GM18867 (cell line): Measurements from ENCODE around the gene MEN1.

Experiments used
- ATAC-seq: cut with Tn5 transposase; IDR thresholded peaks from one replicate; pipeline ENCODE4 v1.9.1; 2021; ENCODE audit warnings: mild to moderate bottlenecking, moderate library complexity; ENCODE audit not compliant: unreplicated experiment

MEN1 gene

DNA sequence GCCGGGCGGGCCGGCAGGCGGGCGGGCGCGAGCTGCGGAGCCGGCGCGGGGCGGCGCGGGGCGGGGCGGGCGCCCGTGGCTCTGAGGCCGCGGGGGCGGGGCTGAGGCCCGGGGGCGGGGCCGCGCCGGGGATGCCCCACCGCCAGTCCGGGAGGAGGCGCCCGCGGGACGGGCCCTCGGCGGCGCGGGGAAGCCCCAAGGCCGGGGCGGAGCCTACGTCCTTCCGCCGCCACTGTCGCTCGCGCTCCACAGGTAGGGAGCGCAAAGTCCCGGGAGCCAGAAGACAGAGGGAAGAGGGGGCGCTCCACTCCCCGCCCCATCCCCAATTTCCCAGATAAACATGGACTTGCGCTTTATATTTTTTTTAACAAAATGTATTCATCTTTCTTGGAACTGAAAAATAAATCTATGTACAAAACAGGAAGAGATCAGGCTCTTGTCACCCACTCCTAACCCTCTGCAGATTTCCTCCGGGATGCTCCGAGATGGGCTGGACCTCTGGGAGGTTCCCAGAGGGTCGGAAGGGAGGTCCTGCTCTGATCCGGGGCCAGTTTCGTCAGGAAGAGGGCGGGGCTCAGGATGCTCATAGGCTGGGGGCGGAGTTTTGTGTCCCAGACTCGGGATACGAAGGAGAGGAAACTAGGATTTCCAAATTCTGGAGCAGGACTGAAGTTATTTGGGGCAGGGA is 7.0 kb downstream of the MEN1 start, which contains the start of gene MAP4K2:
Gene MAP4K2, minus strand, starts transcription at position 57 of the 688 bp plus-strand sequence. CDS start 65 bp downstream, outside the sequence.
- peak; percentile 64 for ATAC-seq

DNA sequence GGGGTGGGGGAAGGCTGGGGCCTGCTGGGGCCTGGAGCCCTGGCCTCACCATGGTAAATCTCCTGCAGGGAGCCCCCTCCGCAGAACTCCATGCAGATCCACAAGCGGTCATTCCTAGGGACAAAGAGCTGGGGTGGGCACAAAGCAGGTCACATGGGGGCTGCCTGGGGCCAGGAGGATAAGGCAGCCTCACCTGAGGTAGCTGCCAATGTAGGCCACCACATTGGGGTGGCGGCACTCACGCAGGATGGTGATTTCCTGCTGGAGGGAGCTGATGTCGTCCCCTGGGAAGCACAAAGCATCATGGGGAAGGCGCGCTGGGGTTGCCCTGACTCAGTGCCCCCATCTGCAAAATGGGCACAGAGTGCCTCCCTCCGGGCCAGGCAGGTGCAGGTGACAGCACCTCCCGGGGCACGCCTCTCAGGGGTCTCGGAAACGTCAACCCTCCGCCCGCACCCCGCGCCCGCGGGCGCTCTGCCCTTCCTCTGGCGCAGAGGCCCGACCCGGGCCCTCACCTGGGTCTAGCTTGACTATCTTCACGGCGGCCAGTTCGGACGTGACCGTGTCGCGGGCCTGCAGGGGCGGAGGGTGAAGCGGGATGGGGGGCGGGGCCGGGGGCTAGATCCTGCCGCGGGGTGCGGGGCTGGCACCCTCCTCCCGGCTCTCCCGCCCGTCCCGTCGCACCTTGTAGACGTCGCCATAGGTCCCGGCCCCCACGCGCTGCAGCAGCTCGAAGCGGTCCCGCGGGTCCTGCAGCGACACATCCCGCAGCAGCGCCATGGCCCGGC is 7.8 kb downstream of the MEN1 start:
- peak; percentile 21 for ATAC-seq

DNA sequence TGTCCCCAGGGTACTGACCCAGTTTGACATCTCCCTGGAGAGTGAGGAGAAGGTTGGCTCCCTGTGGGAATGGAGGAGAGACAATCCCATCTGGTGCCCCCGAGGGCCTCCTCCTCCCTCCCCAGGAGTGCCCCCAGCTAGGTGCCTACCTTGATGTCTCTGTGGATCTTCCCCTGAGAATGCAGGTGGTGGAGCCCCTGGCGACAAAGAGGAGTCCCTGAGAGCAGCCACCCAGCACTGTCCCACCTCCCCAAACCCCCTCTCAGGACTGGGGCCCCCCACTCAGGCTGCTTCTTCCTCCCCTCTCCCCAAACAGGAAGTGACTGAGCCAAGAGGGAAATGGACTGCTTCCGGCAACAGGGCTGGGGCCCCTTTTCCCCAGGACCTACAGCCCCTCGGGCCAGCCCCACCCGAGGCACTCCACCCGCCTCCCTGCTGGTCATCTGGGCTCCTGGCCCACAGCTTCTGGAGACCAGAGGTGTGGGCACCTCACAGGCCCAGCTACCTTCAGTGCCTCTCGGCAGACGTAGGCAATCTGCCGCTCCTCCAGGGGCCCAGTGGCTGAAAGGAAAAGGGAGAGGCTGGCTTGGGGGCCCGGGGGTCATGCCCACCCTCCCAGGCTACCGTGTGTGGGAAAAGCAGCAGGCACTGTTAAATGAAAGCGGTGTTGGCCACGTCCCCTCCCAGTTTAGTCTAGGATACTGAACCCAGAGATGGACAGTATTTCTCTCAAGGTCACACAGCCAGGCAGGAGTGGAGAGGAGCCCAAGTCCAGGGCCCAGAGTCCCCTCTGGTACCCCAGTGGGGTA is 8.6 kb downstream of the MEN1 start:
- ATAC-seq = no peak

DNA sequence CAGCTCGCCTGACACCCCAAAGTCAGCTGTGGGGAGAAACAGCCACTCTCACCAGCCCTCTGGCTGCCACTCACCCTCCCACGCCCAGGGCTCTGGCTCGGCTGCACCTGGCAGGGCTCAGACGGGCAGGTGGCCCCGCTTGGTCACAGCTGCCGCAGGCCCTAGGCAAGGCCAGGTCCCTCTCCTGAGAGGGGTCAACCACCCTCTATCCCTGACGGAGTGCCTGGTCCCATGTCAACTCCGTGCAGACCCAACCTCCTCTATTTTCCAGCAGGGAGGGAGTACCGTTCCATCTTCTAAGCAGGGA is 9.2 kb downstream of the MEN1 start:
- ATAC-seq = no peak

DNA sequence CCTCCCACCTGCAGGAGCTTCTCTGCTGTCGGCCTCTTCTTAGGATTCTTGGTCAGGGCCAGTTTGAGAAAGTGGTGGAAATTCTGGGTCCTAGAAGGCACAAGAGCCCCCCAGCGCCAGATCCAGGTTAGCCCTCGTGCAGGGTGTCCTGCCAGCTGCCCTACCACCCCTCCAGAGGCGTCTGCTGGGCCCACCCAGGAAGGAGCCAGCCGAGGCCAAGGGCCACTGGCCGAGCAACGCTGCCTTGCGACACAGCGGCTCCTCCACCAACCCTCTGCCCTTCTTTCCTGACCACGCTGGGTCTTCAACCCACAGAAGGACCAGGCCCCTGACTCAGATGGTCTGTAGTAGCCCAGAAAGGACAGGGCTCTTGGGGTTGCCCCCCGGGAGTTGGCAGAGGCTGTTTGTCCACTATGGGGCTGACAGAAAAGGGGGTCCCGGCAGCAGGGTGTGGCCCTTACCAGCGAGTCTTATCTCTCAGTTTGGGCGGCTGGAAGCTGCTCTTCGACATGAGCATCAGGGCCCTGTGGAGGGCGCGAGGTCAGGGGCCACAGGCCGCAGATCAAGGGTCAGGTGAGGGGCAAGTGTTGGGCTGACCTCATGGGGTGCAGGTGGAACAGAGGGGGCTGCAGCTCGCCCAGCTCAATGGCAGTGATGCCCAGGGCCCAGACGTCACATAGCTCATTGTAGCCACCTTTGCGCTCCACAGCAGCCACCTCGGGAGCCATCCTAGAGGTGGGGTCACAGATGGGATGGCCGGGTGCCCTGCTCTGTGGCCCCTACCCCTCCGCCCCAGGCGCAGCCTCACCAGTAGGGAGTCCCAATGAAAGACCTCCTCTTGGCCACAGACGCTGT is 9.8 kb downstream of the MEN1 start:
- no peak for ATAC-seq

DNA sequence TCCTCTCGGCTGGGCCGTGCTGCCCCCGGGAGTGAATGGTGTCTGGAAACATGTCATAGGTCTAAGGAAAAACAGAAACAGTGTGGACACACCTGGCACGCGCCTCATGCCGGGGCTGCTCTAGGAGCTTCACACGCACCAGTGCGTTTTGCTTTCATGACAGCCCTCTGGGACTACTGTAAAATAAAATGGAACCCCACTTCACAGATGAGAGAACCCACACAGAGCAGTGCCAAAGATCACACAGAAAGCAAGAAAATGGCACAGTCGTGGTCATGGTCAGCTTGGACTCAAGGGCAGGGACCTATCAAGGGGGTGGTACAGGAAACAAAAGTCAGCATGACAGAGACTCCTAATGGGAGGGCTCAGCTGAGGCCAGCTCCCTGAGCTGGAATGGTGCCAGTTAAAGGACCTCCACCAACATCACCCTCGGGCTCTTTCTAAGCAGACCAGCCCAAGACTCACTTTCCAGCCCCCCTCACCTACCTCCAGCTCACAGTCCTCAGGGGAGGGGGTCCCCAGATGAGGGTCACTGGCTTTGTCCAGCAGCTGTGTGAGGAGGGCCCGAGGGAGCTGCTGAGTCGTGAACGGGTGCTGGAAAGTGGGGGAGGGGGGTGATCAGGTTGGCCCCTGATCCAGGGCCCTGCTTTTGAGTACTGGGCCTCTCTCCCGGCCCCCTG is 10.6 kb downstream of the MEN1 start:
- no peak for ATAC-seq

DNA sequence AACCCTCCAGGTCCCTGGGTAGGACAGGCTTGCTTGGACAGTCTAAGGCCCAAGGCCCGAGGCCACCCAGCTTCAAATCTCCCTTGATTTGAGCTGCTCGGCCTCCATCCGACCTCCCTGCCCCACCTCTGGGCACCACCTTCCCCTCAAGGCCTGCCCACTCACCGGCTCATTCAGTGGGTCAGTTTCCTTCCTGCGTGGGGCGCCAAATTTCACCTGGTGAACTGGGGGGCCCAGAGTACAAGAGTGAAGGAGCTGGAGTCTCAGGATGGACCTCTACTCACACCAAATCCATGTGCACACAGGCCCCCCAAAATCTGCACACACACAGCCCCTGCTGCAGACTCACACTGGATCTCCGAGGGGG is 11.1 kb downstream of the MEN1 start:
- ATAC-seq = no peak

DNA sequence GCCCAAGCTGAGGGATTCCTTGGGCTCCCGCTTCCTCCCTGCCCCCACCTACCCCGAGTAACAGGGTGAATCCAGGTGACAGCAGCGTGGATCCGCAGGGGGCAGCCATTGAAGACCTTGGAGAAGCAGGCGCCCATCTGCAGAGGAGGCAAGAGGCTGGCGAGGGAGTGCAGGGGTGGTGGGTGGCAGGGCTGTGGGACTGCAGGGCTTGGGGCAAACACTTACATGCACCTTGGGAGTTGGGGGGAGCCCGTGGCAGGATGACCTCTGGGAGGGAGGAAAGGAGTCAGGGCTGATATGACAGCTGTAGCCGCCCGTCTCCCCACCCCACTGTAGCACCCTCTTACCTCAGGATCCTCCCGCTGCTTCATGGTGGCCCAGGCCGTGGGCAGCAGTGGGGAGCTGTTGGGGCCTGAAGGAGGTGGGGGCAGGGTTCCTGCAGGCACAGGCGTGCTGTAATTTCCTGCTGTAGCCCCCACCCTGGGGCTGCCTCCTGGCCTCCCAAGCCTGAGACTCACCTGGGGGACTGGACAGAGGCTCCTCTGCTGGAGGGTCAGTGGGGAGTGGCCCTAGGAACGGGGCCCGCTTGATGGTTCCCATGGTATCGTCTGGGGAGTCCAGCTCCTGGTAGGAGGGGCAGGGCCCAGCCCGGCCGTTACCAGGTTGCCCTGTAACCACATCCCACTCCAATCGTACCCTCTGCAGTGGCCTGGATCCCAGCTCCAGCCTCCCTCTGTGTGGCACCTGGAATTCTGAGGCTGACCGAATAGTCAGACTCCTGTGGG is 13.4 kb downstream of the MEN1 start:
- no peak for ATAC-seq

DNA sequence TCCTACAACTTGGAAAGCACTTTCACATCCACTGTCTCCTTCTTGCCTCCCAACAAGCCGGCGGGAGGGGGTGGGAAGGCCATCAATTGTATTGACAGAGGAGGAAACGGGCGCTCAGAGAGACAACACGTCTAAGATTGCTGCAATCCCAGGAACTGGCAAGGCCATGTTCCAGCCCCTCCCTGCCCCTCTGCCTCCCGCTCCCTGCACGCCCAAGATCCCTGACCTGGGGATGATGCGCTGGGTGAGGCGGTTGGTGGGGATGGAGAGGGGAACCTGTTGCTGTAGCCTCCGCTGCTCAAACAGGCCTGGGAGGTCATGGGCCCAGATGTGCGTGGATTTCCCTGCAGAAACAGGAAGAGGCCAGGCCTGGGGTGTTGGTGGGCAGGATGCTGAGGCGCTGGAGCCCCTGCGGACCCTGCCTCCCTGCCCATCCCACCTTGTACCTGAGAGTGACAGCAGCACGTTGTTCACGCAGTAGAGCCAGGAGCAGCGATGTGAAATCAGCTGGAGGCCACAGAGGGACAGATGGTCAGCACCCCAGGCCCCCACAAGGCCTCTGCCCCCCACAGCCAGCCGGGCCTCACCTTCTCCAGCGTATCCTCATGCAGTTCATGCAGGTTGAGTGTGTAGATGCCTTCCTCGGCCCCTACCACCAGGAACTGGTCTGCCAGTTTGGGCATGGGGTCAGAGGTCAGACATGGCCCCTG is 14.1 kb downstream of the MEN1 start:
- ATAC-seq = no peak

DNA sequence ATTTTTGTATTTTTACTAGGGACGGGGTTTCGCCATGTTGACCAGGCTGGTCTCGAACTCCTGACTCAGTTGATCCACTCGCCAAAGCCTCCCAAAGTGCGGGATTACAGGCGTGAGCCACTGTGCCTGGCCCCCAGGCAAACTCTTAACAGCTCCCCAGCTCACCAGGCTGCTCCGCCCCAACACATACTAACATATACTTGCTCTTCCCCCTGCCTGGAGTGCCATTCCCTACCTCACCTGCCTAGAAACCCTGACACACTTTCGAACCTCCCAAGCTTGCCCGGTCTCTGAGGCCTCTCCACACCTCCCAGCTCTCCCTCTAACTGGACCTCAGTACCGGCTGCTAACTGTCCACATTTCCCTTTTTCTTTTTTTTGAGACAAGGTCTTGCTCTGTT is 15.8 kb downstream of the MEN1 start:
- no peak for ATAC-seq

DNA sequence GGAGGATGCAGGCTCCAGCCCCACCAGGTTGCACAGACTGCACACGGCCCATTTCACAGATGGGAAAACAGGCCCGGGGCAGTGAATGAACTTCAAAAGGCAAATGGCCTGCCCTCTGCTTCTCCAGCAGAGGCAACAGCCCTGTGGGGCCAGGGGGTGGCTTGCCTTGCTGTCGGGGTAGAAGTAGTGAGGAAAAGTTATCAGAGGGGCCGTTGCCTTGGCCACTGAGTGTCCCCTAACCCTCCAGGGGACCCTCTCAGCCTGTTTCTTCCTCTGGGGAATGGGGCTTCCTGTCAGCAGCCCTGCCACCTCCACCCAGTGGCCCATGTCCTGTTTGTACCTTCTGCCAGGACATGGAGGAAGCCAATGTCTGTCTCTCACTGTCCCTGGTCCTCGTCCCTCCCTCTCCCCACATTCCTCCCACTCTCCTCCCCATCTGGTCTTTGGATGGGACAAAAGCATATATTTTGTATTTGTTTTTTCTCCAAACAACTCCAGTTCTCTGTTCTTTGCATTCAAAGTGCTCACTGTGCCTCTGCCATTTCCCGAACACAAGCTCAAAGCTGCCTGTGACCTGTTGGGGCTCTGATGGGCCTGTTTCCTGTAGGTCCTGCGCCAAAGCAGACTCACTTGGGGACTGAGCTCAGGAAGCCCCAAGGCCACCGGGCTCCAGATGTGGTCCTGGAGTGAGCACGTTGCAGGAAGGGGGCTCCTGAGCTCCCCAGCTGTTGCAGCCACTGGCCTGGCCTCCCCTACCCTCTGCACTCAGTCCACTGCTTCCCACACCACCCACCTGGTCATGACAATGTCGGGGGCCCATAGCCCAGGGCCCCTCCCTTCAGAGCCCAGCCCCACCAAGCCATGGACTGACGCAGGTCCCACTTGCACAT is 16.8 kb downstream of the MEN1 start:
- no peak for ATAC-seq

DNA sequence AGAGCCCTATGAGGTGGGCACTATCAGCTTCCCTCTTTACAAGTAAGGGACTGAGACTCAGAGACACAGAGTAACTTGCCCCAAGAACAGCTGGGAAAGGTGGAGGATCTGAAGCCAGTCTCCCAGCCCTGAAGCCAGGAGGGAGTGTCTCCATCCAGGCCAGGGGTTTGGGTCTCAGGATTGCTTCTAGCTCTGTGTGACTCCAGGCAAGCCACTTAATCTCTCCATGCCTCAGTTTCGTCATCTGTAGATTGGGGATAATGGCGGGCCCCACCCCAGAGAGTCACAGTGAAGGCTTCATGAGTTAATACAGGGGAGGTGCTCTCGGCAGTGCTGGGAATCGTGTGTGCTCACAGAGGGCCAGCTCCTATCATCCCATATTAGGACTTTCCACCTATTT is 17.9 kb downstream of the MEN1 start:
- no peak for ATAC-seq

DNA sequence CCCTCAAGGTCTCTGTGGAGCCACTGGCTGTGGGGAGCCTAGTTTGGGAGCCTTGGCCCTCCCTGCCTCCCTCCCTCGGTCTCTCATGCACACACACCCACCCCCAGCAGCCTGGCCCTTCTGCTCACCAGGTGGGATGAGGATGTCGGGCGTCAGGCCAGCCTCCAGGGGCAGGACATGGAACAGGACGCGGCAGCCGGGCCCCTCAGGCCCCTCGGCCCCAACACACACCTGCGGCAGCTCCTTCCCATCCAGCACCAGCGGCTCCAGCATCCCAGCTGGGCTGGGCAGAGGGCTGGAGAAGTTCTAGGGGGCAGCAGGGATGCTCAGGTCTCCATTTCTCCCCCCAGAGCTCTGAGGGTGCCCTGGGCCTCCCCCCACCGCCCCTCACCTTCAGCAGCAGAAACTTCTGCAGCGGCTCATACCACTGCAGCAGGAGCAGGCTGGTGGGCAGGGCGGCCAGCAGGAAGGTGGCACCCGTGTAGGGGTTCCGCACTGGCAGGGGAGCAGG is 18.5 kb downstream of the MEN1 start:
- ATAC-seq = no peak

DNA sequence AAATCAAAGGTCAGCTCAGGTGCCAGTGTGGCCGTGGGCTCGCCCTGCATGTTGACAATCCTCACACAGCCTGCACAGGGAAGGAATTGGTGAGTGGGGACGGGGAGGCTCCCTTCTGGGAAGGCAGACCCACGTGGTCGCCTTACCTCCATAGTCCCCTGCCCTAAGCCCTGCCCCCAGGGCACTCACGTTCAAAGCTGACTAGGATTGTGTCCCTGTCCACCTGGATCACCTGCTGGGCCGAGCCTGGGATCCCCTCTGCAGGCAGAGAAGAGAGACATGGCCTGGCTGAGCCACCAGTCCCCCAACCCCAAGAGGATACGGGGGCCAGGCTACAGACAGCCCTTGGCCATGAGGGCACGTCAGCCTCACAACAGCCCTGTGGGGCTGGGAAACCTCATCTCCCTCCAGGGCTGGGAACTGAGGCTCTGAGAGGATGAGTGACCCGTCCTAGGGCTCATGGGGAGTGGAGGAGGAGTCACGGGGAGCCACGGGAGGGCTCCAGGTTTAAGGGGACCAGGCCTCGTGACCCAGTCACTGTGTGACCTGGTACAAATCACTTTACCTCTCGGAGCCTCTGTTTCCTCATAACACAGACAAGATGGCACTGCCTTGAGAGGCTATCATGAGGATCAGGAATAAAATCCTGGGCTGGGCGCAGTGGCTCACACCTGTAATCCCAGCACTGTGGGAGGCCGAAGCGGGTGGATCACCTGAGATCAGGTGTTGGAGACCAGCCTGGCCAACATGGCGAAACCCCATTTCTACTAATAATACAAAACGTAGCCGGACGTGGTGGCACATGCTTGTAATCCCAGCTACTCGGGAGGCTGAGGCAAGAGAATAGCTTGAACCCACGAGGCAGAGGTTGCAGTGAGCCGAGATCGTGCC is 19.9 kb downstream of the MEN1 start:
- no peak for ATAC-seq

DNA sequence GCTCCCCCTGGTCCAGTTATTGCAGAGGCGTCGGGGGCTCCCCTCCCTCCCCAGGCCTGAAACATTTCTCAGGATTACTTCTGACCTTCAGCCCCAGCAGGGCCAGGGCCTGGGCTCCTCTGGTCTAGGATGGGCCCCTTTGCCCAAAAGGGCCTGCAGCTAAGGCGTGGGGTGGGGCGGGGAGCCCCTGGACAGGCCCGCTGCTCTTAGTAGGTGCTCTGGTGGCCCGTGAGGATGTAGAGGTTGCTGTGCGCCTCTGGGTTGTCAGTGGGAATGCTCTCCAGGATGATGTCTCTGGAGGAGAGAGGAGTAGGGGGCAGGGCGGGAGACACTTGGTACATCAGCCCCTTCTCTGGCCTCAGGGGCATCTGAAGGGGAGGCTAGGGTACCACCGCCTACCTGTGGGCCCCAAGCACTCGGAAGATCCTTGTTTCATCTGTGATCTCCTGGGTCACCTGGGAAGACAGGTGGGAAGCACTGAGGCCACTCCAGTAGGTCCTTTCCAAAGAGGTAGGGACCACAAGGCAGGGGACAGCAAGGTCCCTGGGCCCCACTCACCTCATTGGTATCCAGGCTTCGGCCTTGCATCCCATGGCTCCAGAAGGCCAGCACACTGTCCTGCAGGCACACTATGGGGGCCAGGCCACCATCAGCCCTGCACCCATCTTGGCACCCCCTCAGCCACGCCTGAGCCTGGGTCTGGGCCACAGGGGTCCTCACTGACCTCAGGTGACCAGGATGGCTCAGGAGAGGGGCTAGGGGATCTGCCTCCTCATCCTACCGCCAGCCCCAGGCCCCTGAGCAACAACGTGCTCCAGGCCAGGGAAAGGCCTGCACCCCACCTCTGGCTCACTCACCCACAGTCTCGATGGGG is 20.8 kb downstream of the MEN1 start:
- ATAC-seq = no peak
